ENCODE measurements around the gene COX7A2.

Gene COX7A2

DNA sequence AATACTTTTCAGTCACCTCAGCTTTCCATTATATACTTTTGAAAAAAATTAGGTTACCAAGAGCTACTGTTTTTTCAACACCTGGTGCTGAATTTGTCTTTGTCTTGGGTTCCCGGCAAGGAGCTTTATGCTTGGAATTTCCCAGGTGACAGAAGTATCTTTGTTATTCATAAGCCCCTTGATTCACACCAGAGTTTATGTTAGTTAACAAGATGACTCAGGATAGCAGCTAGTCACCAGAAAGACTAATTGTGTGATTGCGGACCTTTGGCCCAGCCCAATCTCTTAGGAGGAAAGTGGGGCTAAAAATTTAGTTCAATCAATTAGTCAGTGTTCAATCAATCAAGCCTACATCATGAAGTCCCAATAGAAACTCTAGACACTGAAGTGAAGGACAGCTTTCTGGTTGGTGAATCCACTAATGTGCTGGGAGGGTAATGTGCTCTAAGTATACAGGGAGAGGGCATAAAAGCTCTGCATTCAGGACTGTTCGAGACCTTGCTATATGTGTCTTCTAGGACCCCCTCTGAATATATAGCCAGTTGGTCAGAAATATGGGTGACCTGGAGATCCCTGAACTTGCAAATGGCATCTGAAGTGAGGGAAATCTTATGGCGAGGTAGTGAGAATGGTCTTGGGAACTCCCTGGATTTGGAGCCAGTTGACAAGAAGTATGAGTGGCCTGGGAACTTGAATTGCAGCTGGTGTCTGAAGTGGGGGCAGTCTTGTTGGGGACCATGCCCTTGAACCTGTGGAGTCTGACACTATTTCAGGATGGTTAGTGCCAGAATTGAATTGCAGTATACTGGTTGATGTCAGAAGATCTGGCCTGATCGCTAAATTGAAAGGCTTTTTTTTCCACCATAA, 24.8 kb upstream of the COX7A2 start:
- no peak for DNase-seq

- DNase-seq: no peak
Observed at GRCh38 chr6:75267461-75267860, 23.9 kb upstream of the COX7A2 start.

- no peak for DNase-seq
Observed at GRCh38 chr6:75266716-75267291, 23.2 kb upstream of the COX7A2 start.

- no peak for DNase-seq
Observed at GRCh38 chr6:75263401-75263750, 19.8 kb upstream of the COX7A2 start.

GRCh38 chr6:75262716-75263400, 19.3 kb upstream of the COX7A2 start:
- DNase-seq: no peak

DNA sequence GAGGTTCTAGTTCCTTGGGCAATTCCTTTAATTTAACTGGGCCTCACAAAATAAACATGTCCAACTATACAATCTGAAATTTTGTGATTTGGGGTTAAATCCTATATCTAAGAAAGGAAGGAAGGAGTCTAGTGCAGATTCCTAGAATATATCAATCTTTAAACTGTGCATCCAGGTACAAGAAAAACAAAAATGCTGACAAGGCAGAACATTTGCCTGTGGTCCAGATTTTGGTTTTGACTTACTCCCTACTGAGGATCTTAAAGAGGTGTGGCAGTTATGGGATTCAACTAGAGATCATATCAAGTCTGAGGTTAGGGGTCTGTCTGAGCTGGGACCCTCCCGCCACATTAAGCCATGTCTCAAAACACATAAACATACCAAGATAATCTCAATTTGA, 17.7 kb upstream of the COX7A2 start:
- DNase-seq: no peak

- DNase-seq: no peak
Observed at GRCh38 chr6:75257343-75258087, 13.9 kb upstream of the COX7A2 start.

DNA sequence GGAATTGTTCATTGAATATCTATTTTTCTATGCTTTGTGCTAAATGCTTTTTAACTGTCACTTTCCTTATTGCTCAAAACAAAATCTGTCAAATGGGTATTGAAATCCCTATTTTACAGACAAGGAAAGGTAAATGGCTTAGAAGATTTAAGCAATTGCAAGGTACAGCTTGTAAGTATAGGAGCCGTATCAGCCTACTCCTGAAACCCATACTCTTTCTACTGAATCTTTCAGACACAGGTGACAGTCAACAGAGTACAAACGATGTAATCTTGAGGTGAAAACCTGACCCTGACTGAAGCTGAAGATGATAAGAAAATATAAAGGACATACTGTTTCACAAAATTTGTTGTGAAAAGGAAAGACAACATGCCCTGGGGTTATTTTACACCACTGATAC, 7.0 kb upstream of the COX7A2 start:
- no peak for DNase-seq

- DNase-seq: no peak
Observed at GRCh38 chr6:75249837-75250236, 6.2 kb upstream of the COX7A2 start.

- DNase-seq: no peak
Observed at GRCh38 chr6:75246386-75246785, 2.8 kb upstream of the COX7A2 start.

DNA sequence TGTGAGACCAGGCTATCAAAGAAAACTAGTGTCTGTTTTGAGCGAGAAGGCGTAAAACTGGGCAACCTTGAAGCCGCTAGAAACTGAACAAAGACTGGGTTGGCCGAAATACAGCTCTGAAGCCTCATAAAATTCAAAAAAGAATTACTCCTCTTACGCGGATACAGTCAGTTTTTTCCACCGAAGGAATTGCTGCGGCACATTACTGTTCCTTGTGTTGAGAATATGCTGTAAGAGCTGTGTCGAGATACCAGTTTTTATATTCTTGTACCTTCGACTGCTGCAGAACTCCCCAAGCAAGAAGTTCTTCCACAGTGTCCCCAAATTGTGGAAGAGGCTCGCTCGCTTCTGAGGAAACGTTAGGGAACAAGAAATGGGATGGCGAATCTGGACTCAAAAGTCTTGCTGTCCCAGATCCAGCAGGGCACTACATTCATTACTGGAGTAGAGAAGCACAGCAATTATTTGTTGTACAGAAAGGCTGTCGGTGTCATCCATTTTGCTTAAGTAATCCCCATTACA, 523 bp upstream of the COX7A2 start:
- no peak for DNase-seq

DNA sequence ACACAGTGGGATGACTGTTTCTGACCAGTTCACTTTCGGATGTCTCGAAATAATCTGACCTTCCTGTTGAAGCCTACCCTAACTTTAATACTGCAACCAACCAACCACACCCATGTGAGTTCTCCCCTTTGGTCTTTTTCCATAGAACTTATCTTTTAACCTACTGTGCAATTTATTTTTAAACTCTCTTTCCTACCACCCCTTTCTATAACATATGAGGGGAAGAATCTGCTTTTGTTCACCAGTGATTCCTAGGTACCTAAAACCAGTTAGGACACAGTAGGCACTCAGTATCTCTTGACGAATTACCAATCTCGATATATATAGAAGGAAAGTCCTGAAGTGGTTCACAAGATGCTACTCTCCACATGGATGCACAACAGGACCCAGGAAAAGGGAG, 7.0 kb downstream of the COX7A2 start:
- no peak for DNase-seq

DNA sequence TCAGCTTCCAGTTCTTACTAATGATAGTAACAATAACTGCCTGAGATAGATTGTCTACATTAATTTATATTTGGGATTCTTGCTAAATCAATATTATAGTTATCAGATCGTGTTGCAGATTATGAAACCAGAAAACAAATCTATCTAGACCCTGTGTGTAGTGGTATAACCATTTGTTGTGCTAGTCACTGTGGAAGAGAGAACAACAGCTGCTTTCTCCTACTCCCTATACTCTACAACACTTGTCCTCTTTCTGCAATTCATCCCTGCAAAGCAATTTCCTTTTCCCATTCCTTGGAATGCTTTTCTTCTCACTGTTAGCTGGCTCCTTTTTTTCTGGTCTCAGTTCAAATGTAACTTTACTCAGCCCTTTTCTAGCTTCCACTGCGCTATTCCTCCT, 8.3 kb downstream of the COX7A2 start:
- DNase-seq: no peak

GRCh38 chr6:75234126-75234865, 9.3 kb downstream of the COX7A2 start:
- no peak for DNase-seq

DNA sequence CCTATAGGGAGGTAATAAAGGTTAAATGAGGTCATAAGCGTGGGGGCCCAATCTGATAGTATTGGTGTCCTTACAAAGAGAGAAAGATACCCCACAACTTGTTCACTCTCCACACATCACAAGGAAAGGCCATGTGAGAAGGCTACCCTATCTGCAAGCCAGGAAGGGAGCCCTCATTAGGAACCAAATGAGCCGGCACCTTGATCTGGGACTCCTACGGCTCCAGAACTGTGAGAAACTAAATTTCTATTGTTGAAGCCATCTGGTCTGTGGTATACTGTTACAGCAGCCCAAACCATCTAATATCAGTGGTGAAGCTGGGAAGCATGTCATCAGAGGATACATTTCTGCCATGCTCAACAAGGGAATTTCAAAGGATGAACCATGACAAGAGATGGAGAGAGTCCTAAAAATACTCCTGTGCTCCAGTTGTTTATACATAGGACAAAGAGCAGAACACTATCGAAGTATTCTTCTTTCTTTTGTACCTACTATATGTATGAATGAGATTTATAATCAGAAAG, 10.4 kb downstream of the COX7A2 start:
- no peak for DNase-seq

- no peak for DNase-seq
Observed at GRCh38 chr6:75230484-75231325, 12.9 kb downstream of the COX7A2 start.

- no peak for DNase-seq
Observed at GRCh38 chr6:75224303-75224926, 19.2 kb downstream of the COX7A2 start.

- no peak for DNase-seq
Observed at GRCh38 chr6:75223428-75223827, 20.2 kb downstream of the COX7A2 start.

DNA sequence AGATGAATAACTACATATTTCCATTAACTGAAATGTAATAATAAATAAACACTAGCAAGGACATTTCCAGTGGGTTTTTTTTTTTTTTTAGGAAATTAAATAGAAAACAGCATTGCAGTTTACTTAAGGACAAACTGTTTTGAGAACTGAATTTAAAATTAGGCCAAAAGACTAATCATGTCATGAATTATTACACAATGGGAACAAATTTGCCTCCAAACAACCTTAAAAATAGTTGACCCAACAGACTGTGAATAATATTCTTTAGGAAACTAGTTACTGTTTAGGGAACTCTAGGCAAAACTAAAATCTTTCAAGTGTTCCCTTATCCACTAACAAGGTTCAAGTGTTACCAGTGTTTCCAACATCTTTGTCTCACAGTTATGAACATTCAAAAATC, 21.3 kb downstream of the COX7A2 start:
- DNase-seq: no peak

GRCh38 chr6:75221116-75221515, 22.5 kb downstream of the COX7A2 start:
- no peak for DNase-seq

GRCh38 chr6:75220357-75220756, 23.2 kb downstream of the COX7A2 start:
- no peak for DNase-seq

Measured in activated effector memory CD4-positive, alpha-beta T cell treated with Interleukin-2 at 50 U/mL for 16 hours (primary cell).